Measurements from ENCODE around the gene CSRP3. TPM values are rescaled to one million over a fixed set of nuclear protein-coding genes. Genes with fewer than 3 reads are reported as not detected.

The CSRP3 gene
- total and polyA plus RNA-seq, 9 of the 15 experiments (the other 6 are each of a cell fraction or from before 2014, with no cell fraction given), result 0.14 TPM; not detected in 8

- TF ChIP-seq, protein P1, sequence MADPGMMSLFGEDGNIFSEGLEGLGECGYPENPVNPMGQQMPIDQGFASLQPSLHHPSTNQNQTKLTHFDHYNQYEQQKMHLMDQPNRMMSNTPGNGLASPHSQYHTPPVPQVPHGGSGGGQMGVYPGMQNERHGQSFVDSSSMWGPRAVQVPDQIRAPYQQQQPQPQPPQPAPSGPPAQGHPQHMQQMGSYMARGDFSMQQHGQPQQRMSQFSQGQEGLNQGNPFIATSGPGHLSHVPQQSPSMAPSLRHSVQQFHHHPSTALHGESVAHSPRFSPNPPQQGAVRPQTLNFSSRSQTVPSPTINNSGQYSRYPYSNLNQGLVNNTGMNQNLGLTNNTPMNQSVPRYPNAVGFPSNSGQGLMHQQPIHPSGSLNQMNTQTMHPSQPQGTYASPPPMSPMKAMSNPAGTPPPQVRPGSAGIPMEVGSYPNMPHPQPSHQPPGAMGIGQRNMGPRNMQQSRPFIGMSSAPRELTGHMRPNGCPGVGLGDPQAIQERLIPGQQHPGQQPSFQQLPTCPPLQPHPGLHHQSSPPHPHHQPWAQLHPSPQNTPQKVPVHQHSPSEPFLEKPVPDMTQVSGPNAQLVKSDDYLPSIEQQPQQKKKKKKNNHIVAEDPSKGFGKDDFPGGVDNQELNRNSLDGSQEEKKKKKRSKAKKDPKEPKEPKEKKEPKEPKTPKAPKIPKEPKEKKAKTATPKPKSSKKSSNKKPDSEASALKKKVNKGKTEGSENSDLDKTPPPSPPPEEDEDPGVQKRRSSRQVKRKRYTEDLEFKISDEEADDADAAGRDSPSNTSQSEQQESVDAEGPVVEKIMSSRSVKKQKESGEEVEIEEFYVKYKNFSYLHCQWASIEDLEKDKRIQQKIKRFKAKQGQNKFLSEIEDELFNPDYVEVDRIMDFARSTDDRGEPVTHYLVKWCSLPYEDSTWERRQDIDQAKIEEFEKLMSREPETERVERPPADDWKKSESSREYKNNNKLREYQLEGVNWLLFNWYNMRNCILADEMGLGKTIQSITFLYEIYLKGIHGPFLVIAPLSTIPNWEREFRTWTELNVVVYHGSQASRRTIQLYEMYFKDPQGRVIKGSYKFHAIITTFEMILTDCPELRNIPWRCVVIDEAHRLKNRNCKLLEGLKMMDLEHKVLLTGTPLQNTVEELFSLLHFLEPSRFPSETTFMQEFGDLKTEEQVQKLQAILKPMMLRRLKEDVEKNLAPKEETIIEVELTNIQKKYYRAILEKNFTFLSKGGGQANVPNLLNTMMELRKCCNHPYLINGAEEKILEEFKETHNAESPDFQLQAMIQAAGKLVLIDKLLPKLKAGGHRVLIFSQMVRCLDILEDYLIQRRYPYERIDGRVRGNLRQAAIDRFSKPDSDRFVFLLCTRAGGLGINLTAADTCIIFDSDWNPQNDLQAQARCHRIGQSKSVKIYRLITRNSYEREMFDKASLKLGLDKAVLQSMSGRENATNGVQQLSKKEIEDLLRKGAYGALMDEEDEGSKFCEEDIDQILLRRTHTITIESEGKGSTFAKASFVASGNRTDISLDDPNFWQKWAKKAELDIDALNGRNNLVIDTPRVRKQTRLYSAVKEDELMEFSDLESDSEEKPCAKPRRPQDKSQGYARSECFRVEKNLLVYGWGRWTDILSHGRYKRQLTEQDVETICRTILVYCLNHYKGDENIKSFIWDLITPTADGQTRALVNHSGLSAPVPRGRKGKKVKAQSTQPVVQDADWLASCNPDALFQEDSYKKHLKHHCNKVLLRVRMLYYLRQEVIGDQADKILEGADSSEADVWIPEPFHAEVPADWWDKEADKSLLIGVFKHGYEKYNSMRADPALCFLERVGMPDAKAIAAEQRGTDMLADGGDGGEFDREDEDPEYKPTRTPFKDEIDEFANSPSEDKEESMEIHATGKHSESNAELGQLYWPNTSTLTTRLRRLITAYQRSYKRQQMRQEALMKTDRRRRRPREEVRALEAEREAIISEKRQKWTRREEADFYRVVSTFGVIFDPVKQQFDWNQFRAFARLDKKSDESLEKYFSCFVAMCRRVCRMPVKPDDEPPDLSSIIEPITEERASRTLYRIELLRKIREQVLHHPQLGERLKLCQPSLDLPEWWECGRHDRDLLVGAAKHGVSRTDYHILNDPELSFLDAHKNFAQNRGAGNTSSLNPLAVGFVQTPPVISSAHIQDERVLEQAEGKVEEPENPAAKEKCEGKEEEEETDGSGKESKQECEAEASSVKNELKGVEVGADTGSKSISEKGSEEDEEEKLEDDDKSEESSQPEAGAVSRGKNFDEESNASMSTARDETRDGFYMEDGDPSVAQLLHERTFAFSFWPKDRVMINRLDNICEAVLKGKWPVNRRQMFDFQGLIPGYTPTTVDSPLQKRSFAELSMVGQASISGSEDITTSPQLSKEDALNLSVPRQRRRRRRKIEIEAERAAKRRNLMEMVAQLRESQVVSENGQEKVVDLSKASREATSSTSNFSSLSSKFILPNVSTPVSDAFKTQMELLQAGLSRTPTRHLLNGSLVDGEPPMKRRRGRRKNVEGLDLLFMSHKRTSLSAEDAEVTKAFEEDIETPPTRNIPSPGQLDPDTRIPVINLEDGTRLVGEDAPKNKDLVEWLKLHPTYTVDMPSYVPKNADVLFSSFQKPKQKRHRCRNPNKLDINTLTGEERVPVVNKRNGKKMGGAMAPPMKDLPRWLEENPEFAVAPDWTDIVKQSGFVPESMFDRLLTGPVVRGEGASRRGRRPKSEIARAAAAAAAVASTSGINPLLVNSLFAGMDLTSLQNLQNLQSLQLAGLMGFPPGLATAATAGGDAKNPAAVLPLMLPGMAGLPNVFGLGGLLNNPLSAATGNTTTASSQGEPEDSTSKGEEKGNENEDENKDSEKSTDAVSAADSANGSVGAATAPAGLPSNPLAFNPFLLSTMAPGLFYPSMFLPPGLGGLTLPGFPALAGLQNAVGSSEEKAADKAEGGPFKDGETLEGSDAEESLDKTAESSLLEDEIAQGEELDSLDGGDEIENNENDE (IDR thresholded peaks at IDR 0.05; ENCODE audit: low read depth, low read length), result no peak
- peak; percentile 75 for TF ChIP-seq SOX6 (IDR thresholded peaks at IDR 0.05)
- TF ChIP-seq ZKSCAN8 (CRISPR knock-in tag; IDR thresholded peaks at IDR 0.05), result 0 out of 2 replicates have a peak, but pooled peaks have one; percentile 55
- peak; percentile 44; the same call in 1 of the 2 replicates for TF ChIP-seq ZNF766 (CRISPR knock-in tag; conservative IDR thresholded peaks at IDR 0.05)
- TF ChIP-seq, protein P2, sequence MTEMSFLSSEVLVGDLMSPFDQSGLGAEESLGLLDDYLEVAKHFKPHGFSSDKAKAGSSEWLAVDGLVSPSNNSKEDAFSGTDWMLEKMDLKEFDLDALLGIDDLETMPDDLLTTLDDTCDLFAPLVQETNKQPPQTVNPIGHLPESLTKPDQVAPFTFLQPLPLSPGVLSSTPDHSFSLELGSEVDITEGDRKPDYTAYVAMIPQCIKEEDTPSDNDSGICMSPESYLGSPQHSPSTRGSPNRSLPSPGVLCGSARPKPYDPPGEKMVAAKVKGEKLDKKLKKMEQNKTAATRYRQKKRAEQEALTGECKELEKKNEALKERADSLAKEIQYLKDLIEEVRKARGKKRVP (CRISPR knock-in tag; IDR thresholded peaks at IDR 0.05), result peak; percentile 95
- TF ChIP-seq, protein P3, sequence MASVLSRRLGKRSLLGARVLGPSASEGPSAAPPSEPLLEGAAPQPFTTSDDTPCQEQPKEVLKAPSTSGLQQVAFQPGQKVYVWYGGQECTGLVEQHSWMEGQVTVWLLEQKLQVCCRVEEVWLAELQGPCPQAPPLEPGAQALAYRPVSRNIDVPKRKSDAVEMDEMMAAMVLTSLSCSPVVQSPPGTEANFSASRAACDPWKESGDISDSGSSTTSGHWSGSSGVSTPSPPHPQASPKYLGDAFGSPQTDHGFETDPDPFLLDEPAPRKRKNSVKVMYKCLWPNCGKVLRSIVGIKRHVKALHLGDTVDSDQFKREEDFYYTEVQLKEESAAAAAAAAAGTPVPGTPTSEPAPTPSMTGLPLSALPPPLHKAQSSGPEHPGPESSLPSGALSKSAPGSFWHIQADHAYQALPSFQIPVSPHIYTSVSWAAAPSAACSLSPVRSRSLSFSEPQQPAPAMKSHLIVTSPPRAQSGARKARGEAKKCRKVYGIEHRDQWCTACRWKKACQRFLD (CRISPR knock-in tag; IDR thresholded peaks at IDR 0.05), result peak; percentile 52; the same call in 1 of the 2 replicates
- peak; percentile 55; the same call in 1 of the 2 replicates for TF ChIP-seq BACH1 (tag; IDR thresholded peaks at IDR 0.05)
- no peak for TF ChIP-seq ARID3B (CRISPR knock-in tag; IDR thresholded peaks at IDR 0.05; ENCODE audit: borderline replicate concordance)
- TF ChIP-seq PKNOX1 (IDR thresholded peaks at IDR 0.05), result peak; percentile 95
- peak; percentile 26; the same call in 1 of the 2 replicates for TF ChIP-seq SMARCA4 (IDR thresholded peaks at IDR 0.05)
Observed at GRCh38 chr11:19173964-19174638, 27.7 kb downstream of the CSRP3 start (continued).
